B cell (primary cell): ENCODE data around the gene EFNB2. TPM values are rescaled to one million over a fixed set of nuclear protein-coding genes. Genes with fewer than 3 reads are reported as not detected.

Experiments
- ATAC-seq: fragments of 200-7000 bp; cut with Tn5 transposase; one replicate; pipeline ENCODE4 v1.10.0; 2021; ENCODE audit warnings: low read depth, mild to moderate bottlenecking, moderate number of reproducible peaks, moderate library complexity
- CTCF ChIA-PET: fragments of 350-600 bp; sonication (Branson Sonifier 250); formaldehyde crosslinking; loops from one replicate; lab custom pipeline; 2021; ENCODE audit warnings: antibody characterized with exemption, inconsistent platforms; lab: Charles Lee
- POLR2A ChIA-PET: fragments of 350-600 bp; sonication (Branson Sonifier 250); formaldehyde crosslinking; loops from one replicate; lab custom pipeline; 2021; ENCODE audit warnings: antibody characterized with exemption; lab: Charles Lee
- DNase-seq: peaks from one replicate; pipeline ENCODE4 v3.0.0; 2013
- H2AFZ ChIP-seq: 2 replicates; pipeline ENCODE4 v1.6.1; 2012; ENCODE audit warnings: mild to moderate bottlenecking, low read depth, low read length; ENCODE audit not compliant: insufficient read depth, poor library complexity, severe bottlenecking
- H3K27ac ChIP-seq, 2 donors: 1 replicate in 1 of 2; 2 replicates in 1 of 2; pipeline ENCODE4 v1.5.1; 2012 to 2013; ENCODE audit warnings: low read length in 2 of 2, mild to moderate bottlenecking in 2 of 2, moderate library complexity in 1 of 2
- H3K27me3 ChIP-seq, 4 experiments: fragments of 200-600 bp in 1 of 4; sonication (generic) in 1 of 4; replicated peaks in 1 of 4; 1 replicate in 2 of 4; 2 replicates in 2 of 4; pipeline versions ENCODE4 v1.6.1 to v1.7.0; 2013 to 2016; ENCODE audit warnings: low read length in 3 of 4, mild to moderate bottlenecking in 2 of 4, mixed read lengths in 1 of 4, moderate library complexity in 1 of 4; ENCODE audit not compliant: insufficient read depth in 4 of 4, control insufficient read depth in 3 of 4; ENCODE audit errors: control extremely low read depth in 1 of 4
- H3K36me3 ChIP-seq, 2 experiments: replicated peaks in 1 of 2; 1 replicate in 1 of 2; 2 replicates in 1 of 2; pipeline versions ENCODE4 v1.6.1 to v1.7.1; 2013; ENCODE audit warnings: low read length in 1 of 2; ENCODE audit not compliant: insufficient read depth in 2 of 2, control insufficient read depth in 1 of 2; ENCODE audit errors: control extremely low read depth in 1 of 2, extremely low read depth in 1 of 2
- H3K4me1 ChIP-seq, 2 donors: fragments of 200-600 bp in 1 of 2; sonication (generic) in 1 of 2; 1 replicate in 1 of 2; 2 replicates in 1 of 2; pipeline versions ENCODE4 v1.5.1 to v1.6.1; 2013 to 2017; ENCODE audit warnings: low read length in 2 of 2; ENCODE audit not compliant: control insufficient read depth in 2 of 2, insufficient read depth in 2 of 2
- H3K4me2 ChIP-seq: replicated peaks from 2 replicates; pipeline ENCODE3; 2012; ENCODE audit warnings: mild to moderate bottlenecking, low read depth, low read length; ENCODE audit not compliant: poor library complexity, severe bottlenecking
- H3K4me3 ChIP-seq, 5 experiments: fragments of 200-600 bp in 1 of 5; sonication (generic) in 1 of 5; 1 replicate in 3 of 5; 2 replicates in 2 of 5; pipeline versions ENCODE4 v1.5.1 to v1.7.0; 2011 to 2016; ENCODE audit warnings: low read length in 4 of 5, mild to moderate bottlenecking in 4 of 5, low read depth in 2 of 5, control low read depth in 1 of 5, moderate library complexity in 1 of 5; ENCODE audit not compliant: insufficient read depth in 1 of 5; ENCODE audit errors: control extremely low read depth in 1 of 5, extremely low read depth in 1 of 5
- H3K79me2 ChIP-seq: fragments of 200-600 bp; sonication (generic); one replicate; pipeline ENCODE4 v1.6.0; 2016; ENCODE audit warnings: low read length; ENCODE audit not compliant: control insufficient read depth, insufficient read depth
- H3K9ac ChIP-seq: fragments of 200-600 bp; sonication (generic); 2 replicates; pipeline ENCODE4 v1.6.1; 2017; ENCODE audit warnings: mild to moderate bottlenecking, low read length, moderate library complexity
- H3K9me3 ChIP-seq, 3 donors: one replicate each; pipeline versions ENCODE4 v1.6.1 to v1.7.1; 2013; ENCODE audit warnings: low read length in 2 of 3; ENCODE audit not compliant: control insufficient read depth in 2 of 3, insufficient read depth in 1 of 3; ENCODE audit errors: control extremely low read depth in 1 of 3
- H4K20me1 ChIP-seq: 2 replicates; pipeline ENCODE4 v1.6.0; 2012; ENCODE audit warnings: mild to moderate bottlenecking, low read length; ENCODE audit not compliant: insufficient read depth, control insufficient read depth, poor library complexity, severe bottlenecking
- H3K27ac Mint-ChIP-seq: one replicate; pipeline ENCODE4 v1.8.0; 2021; ENCODE audit warnings: mixed read lengths
- H3K27me3 Mint-ChIP-seq: one replicate; pipeline ENCODE4 v1.8.0; 2021; ENCODE audit warnings: mixed read lengths
- H3K4me1 Mint-ChIP-seq: one replicate; pipeline ENCODE4 v1.8.0; 2021; ENCODE audit warnings: mixed read lengths
- H3K4me3 Mint-ChIP-seq: one replicate; pipeline ENCODE4 v1.8.0; 2021; ENCODE audit warnings: mixed read lengths
- H3K9me3 Mint-ChIP-seq: one replicate; pipeline ENCODE4 v1.8.0; 2022; ENCODE audit warnings: mixed read lengths; ENCODE audit not compliant: insufficient read depth
- CTCF ChIP-seq: fragments of 200-600 bp; IDR thresholded peaks from one replicate; pipeline ENCODE4 v1.8.0; 2022; ENCODE audit warnings: antibody characterized with exemption, mild to moderate bottlenecking
- EZH2 ChIP-seq: IDR thresholded peaks from 2 replicates; pipeline ENCODE4 v1.6.1; 2012; ENCODE audit warnings: borderline replicate concordance, low read depth, mild to moderate bottlenecking, moderate library complexity, low read length; ENCODE audit not compliant: insufficient read depth, poor library complexity, severe bottlenecking
- WGBS: methylation state at CpG from one replicate; pipeline ENCODE4 v1.1.5; 2013; ENCODE audit warnings: missing lambda C conversion rate; ENCODE audit not compliant: insufficient coverage; 5-methylcytosine and 5-hydroxymethylcytosine counted together
- intact Hi-C: fragments of 100-400 bp; cut with micrococcal nuclease; formaldehyde crosslinking; loops from one replicate; pipeline ENCODE4 v1.10.0; 2022
- polyA plus RNA-seq: library from polyadenylated mRNA; depleted of rRNA; stranded (reverse); fragments of >200 nt; gene quantifications from 2 replicates; pipeline ENCODE4 v1.2.3, GENCODE V29; 2012
- total RNA-seq, 2 donors: library from RNA; stranded (reverse); fragments of 120-200 nt in 1 of 2; gene quantifications; 1 replicate in 1 of 2; 2 replicates in 1 of 2; pipeline versions ENCODE4 v1.2.3 to v1.2.4, GENCODE V29; 2013 to 2022

The EFNB2 gene
- total and polyA plus RNA-seq, 2 donors (not counting 1 experiment from before 2014, with no cell fraction given), result 0.04 to 1.2 TPM

DNA sequence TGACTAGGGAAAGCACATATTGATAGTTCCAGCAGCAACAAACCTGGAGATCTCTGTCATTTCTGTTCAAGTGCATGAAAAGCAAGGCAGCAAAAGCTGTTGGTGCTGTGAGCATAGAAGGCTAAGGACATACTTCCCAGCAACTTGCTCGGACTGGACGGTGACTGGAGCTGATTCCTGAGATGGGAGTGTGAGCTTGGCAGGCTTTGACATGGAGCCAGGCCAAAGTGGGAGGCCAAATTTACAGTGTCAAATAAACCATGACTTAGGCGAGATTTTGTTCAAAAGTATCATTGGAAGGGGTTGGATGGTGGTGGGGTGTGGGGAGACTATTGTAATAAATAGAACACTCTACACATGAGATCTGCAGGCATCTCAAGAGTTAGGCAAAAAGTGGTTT lies 38.4 kb upstream of the EFNB2 start:
- ChIA-PET CTCF (interaction anchor here (1.2 kb wide), 1 partner anchor 38 kb away, joined by 3 read pairs; the partner anchor contains the start of gene EFNB2), POLR2A (no interaction called here)
- Histone ChIP-seq H3K36me3 (no peaks in the 10 kb centered on the region), H3K79me2 (no peaks in the 10 kb centered on the region), H3K9ac (no peak overlapping the region), H3K4me2 (no peak overlapping the region), H2AFZ (no peak overlapping the region), H3K27ac (no peak overlapping the region), H3K27me3 (no peaks in the 10 kb centered on the region), H3K4me1 (peaks cover 6 to 10% of the 10 kb centered on the region in 2 donors), H4K20me1 (no peaks in the 10 kb centered on the region), H3K9me3 (no peaks in the 10 kb centered on the region), H3K4me3 (no peak overlapping the region)
- ATAC-seq (no peak), DNase-seq (no peak)
- no peak overlapping the region for H3K4me3 Mint-ChIP-seq
- H3K4me1 Mint-ChIP-seq, result peaks cover 5% of the 10 kb centered on the region
- WGBS, result 100% methylated on average over 1 of the region's 3 CpGs
- no peak for TF ChIP-seq CTCF
- no peak for TF ChIP-seq EZH2
- intact Hi-C loops, result no loop called here
- H3K27ac Mint-ChIP-seq, result no peak overlapping the region
- H3K27me3 Mint-ChIP-seq, result no peaks in the 10 kb centered on the region
- H3K9me3 Mint-ChIP-seq, result peaks cover 3% of the 10 kb centered on the region

DNA sequence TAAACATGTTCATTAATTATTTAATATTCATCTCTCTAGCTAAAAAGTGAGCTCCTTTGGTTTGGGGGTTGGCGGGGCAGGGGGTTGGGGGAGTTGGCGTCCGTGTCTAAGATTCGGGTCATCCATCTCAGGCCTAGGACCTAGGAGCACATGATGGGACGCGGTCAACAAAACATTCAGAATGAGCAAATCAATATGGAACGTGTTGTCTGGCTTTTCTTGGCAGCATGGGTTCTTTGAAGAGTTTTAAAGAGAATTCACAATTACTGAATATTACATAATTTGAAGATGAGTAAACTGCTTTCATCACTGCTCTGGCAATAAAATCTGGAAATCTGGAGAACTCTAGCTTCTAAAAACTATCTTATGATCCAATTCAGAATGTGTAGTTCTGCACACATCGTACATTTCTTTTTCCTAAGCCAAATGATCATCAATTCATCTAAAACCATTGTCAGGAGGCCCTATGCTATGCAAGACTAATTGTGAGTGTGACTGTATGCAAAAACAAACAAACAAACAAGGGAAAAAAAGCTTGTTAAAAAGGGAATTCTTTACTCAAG lies 37.9 kb upstream of the EFNB2 start:
- peaks cover 8% of the 10 kb centered on the region for H3K4me1 Mint-ChIP-seq
- no peak overlapping the region for H2AFZ ChIP-seq
- H3K4me3 ChIP-seq, result no peak overlapping the region
- CTCF ChIA-PET, result interaction anchor here (1.2 kb wide), 1 partner anchor 37 kb away, joined by 3 read pairs; the partner anchor contains the start of gene EFNB2
- DNase-seq (no peak), ATAC-seq (no peak)
- H3K27ac Mint-ChIP-seq, result no peak overlapping the region
- H3K36me3 ChIP-seq, result no peaks in the 10 kb centered on the region
- no peaks in the 10 kb centered on the region for H3K27me3 Mint-ChIP-seq
- H4K20me1 ChIP-seq, result no peaks in the 10 kb centered on the region
- H3K9me3 ChIP-seq, result no peaks in the 10 kb centered on the region
- H3K27me3 ChIP-seq, result no peaks in the 10 kb centered on the region
- WGBS, result no CpG with 5 or more reads among the region's 8 CpGs
- intact Hi-C loops, result no loop called here
- no peak overlapping the region for H3K4me3 Mint-ChIP-seq
- TF ChIP-seq EZH2, result no peak
- no peak for TF ChIP-seq CTCF
- H3K9me3 Mint-ChIP-seq, result peaks cover 3% of the 10 kb centered on the region
- POLR2A ChIA-PET, result no interaction called here
- no peaks in the 10 kb centered on the region for H3K79me2 ChIP-seq
- no peak overlapping the region for H3K4me2 ChIP-seq
- no peak overlapping the region for H3K9ac ChIP-seq
- no peak overlapping the region for H3K27ac ChIP-seq
- H3K4me1 ChIP-seq, result peaks cover 10 to 14% of the 10 kb centered on the region in 2 donors
